ENCODE data around the gene IRAK2. TPM values are rescaled to one million over a fixed set of nuclear protein-coding genes. Genes with fewer than 3 reads are reported as not detected.

Gene IRAK2
- total RNA-seq, 1 donor from 2014 or later, result 4.5 TPM

Other genes with a start within 250 kb of the IRAK2 start
- gene IL17RC, start 247.8 kb upstream of the IRAK2 start, total RNA-seq, result 52.2 TPM
- gene CRELD1, start 231.1 kb upstream of the IRAK2 start, total RNA-seq, result 41.0 TPM
- 0.50 TPM for gene PRRT3, start 212.5 kb upstream of the IRAK2 start, total RNA-seq
- 64.2 TPM for gene EMC3, start 178.1 kb upstream of the IRAK2 start, total RNA-seq
- 0.65 TPM for gene FANCD2, start 138.5 kb upstream of the IRAK2 start, total RNA-seq
- not detected for gene FANCD2OS, start 56.7 kb upstream of the IRAK2 start, total RNA-seq
- gene BRK1, start 49.2 kb upstream of the IRAK2 start, total RNA-seq, result 44.2 TPM
- 14.0 TPM for gene VHL, start 23.1 kb upstream of the IRAK2 start, total RNA-seq
- gene TATDN2, start 83.5 kb downstream of the IRAK2 start, total RNA-seq, result 12.9 TPM
- 0.30 TPM for gene GHRL, start 128.0 kb downstream of the IRAK2 start, total RNA-seq
- gene SEC13, start 156.2 kb downstream of the IRAK2 start, total RNA-seq, result 67.9 TPM

Measured in left lobe of liver (tissue), 1 donor.